Liver (tissue), 9 donors: ENCODE data around the gene FARSA. TPM values are rescaled to one million over a fixed set of nuclear protein-coding genes. Genes with fewer than 3 reads are reported as not detected.

Experiments
- DNase-seq: peaks from one replicate; pipeline ENCODE4 v3.0.0-alpha.2; 2017; ENCODE audit warnings: low spot score
- H3K27ac ChIP-seq, 2 donors: one replicate each; pipeline ENCODE4 v1.7.0; 2013; ENCODE audit warnings: inconsistent platforms in 2 of 2, low read length in 2 of 2, control low read depth in 1 of 2, low read depth in 1 of 2, mild to moderate bottlenecking in 1 of 2
- H3K27me3 ChIP-seq, 4 donors: one replicate each; pipeline versions ENCODE4 v1.6.1 to v1.7.0; 2013; ENCODE audit warnings: low read length in 3 of 4, inconsistent platforms in 1 of 4, mild to moderate bottlenecking in 1 of 4, moderate library complexity in 1 of 4; ENCODE audit not compliant: control insufficient read depth in 4 of 4, insufficient read depth in 4 of 4
- H3K36me3 ChIP-seq, 4 donors: one replicate each; pipeline versions ENCODE4 v1.6.1 to v1.7.0; 2013; ENCODE audit warnings: low read length in 3 of 4, mild to moderate bottlenecking in 3 of 4, low read depth in 1 of 4, moderate library complexity in 1 of 4; ENCODE audit not compliant: control insufficient read depth in 4 of 4, insufficient read depth in 3 of 4
- H3K4me1 ChIP-seq, 4 donors: one replicate each; pipeline versions ENCODE4 v1.6.1 to v1.7.0; 2013; ENCODE audit warnings: low read length in 3 of 4, mild to moderate bottlenecking in 3 of 4, moderate library complexity in 1 of 4; ENCODE audit not compliant: control insufficient read depth in 4 of 4, insufficient read depth in 4 of 4
- H3K4me3 ChIP-seq, 3 donors: one replicate each; pipeline versions ENCODE4 v1.6.1 to v1.7.0; 2013; ENCODE audit warnings: low read length in 3 of 3, control low read depth in 1 of 3, low read depth in 1 of 3, mild to moderate bottlenecking in 1 of 3
- H3K9ac ChIP-seq, 2 donors: one replicate each; pipeline ENCODE4 v1.7.0; 2013; ENCODE audit warnings: low read length in 2 of 2, mild to moderate bottlenecking in 2 of 2, moderate library complexity in 2 of 2, control low read depth in 1 of 2, low read depth in 1 of 2
- H3K9me3 ChIP-seq, 4 donors: one replicate each; pipeline versions ENCODE4 v1.6.1 to v1.7.0; 2013; ENCODE audit warnings: low read length in 3 of 4; ENCODE audit not compliant: control insufficient read depth in 4 of 4
- EGR1 ChIP-seq, 2 donors: IDR thresholded peaks; 2 replicates each; pipeline ENCODE4 v1.6.1; 2016 to 2018; ENCODE audit warnings: antibody characterized with exemption in 2 of 2, low read depth in 2 of 2
- FOXA1 ChIP-seq: IDR thresholded peaks from 2 replicates; pipeline ENCODE4 v1.6.1; 2016; ENCODE audit warnings: antibody characterized with exemption
- FOXA2 ChIP-seq: IDR thresholded peaks from 2 replicates; pipeline ENCODE4 v1.6.1; 2016; ENCODE audit warnings: antibody characterized with exemption
- GABPA ChIP-seq, 2 donors: IDR thresholded peaks in 1 of 2; conservative IDR thresholded peaks in 1 of 2; 2 replicates each; pipeline ENCODE4 v1.6.1; 2016; ENCODE audit warnings: antibody characterized with exemption in 2 of 2, mild to moderate bottlenecking in 1 of 2, moderate library complexity in 1 of 2
- HNF4A ChIP-seq, 2 donors: conservative IDR thresholded peaks; 2 replicates each; pipeline ENCODE4 v1.6.1; 2016; ENCODE audit warnings: antibody characterized with exemption in 2 of 2, mild to moderate bottlenecking in 2 of 2
- HNF4G ChIP-seq: IDR thresholded peaks from 2 replicates; pipeline ENCODE4 v1.6.1; 2016; ENCODE audit warnings: antibody characterized with exemption
- JUND ChIP-seq, 2 donors: IDR thresholded peaks; 2 replicates each; pipeline ENCODE4 v1.6.1; 2016; ENCODE audit warnings: antibody characterized with exemption in 2 of 2
- NR2F2 ChIP-seq: IDR thresholded peaks from 2 replicates; pipeline ENCODE4 v1.6.1; 2016; ENCODE audit warnings: antibody characterized with exemption
- RAD21 ChIP-seq, 2 donors: IDR thresholded peaks; 2 replicates each; pipeline ENCODE4 v1.6.1; 2016; ENCODE audit warnings: antibody characterized with exemption in 2 of 2, mild to moderate bottlenecking in 2 of 2
- REST ChIP-seq: IDR thresholded peaks from 2 replicates; pipeline ENCODE4 v1.6.1; 2016; ENCODE audit warnings: antibody characterized with exemption, mild to moderate bottlenecking
- SP1 ChIP-seq: IDR thresholded peaks from 2 replicates; pipeline ENCODE4 v1.6.1; 2018; ENCODE audit warnings: antibody characterized with exemption, mild to moderate bottlenecking
- WGBS: extraction: QIAGEN DNeasy Blood & Tissue Kit; methylation state at CpG from one replicate; pipeline ENCODE4 v1.1.7; 2013; 5-methylcytosine and 5-hydroxymethylcytosine counted together
- polyA plus RNA-seq, 2 donors: library from polyadenylated mRNA; stranded (reverse) in 1 of 2; unstranded in 1 of 2; fragments of 200-250 nt in 1 of 2; fragments of >200 nt in 1 of 2; fragmentation: Nextera tagmentation in 1 of 2; extraction: Ambion mirVana in 1 of 2; gene quantifications; one replicate each; pipeline versions ENCODE4 v1.2.1 to v1.2.3, GENCODE V29; 2013 to 2015
- total RNA-seq, 2 donors: library from RNA; depleted of rRNA; stranded (reverse); fragments of >200 nt; gene quantifications; one replicate each; pipeline ENCODE4 v1.2.3, GENCODE V29; 2014
- TF ChIP-seq, protein P1 (sequence below): fragments of 150-350 bp; IDR thresholded peaks from 2 replicates; pipeline ENCODE4 v1.5.1; 2017; ENCODE audit warnings: improper control_type of control experiment, low read depth, low read length; ENCODE audit not compliant: missing input control
- TF ChIP-seq, protein P2 (sequence below): IDR thresholded peaks from 2 replicates; pipeline ENCODE4 v1.6.1; 2016; ENCODE audit warnings: antibody characterized with exemption
- TF ChIP-seq, protein P3 (sequence below): IDR thresholded peaks from 2 replicates; pipeline ENCODE4 v1.6.1; 2016; ENCODE audit warnings: antibody characterized with exemption
- donor health status: healthy.
- donor health status: healthy.
- donor health status: healthy.
- donor health status: healthy.
- donor health status: healthy.

The FARSA gene
- total and polyA plus RNA-seq, 4 donors = 29.8 to 50.1 (median 34.3) TPM

GRCh38 chr19:12938779-12939601 is 5.5 kb upstream of the FARSA start:
- no peaks in the 10 kb centered on the region for H3K9me3 ChIP-seq
- peaks cover 13 to 32% (median 29%) of the 10 kb centered on the region in 4 donors for H3K36me3 ChIP-seq
- H3K4me3 ChIP-seq = peak overlapping the region; percentile 82 to 97 (median 85)
- H3K4me1 ChIP-seq = peaks cover 10 to 46% (median 33%) of the 10 kb centered on the region in 4 donors
- H3K9ac ChIP-seq = peak overlapping the region; percentile 76 to 91
- TF ChIP-seq FOXA2 (no peak), HNF4G (no peak), RAD21 (IDR thresholded peaks at IDR 0.05) (no peak), JUND (IDR thresholded peaks at IDR 0.05) (no peak), NR2F2 (no peak), EGR1 (IDR thresholded peaks at IDR 0.05; ENCODE audit: low read depth in 2 of 2) (peak; percentile 20 to 41), REST (no peak)
- TF ChIP-seq, protein P1, sequence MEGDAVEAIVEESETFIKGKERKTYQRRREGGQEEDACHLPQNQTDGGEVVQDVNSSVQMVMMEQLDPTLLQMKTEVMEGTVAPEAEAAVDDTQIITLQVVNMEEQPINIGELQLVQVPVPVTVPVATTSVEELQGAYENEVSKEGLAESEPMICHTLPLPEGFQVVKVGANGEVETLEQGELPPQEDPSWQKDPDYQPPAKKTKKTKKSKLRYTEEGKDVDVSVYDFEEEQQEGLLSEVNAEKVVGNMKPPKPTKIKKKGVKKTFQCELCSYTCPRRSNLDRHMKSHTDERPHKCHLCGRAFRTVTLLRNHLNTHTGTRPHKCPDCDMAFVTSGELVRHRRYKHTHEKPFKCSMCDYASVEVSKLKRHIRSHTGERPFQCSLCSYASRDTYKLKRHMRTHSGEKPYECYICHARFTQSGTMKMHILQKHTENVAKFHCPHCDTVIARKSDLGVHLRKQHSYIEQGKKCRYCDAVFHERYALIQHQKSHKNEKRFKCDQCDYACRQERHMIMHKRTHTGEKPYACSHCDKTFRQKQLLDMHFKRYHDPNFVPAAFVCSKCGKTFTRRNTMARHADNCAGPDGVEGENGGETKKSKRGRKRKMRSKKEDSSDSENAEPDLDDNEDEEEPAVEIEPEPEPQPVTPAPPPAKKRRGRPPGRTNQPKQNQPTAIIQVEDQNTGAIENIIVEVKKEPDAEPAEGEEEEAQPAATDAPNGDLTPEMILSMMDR = peak; percentile 6
- no peak for DNase-seq
- no peaks in the 10 kb centered on the region for H3K27me3 ChIP-seq
- under 1% methylated on average over 54 of the region's 54 CpGs for WGBS
- H3K27ac ChIP-seq = peak overlapping the region; percentile 81 to 84

DNA sequence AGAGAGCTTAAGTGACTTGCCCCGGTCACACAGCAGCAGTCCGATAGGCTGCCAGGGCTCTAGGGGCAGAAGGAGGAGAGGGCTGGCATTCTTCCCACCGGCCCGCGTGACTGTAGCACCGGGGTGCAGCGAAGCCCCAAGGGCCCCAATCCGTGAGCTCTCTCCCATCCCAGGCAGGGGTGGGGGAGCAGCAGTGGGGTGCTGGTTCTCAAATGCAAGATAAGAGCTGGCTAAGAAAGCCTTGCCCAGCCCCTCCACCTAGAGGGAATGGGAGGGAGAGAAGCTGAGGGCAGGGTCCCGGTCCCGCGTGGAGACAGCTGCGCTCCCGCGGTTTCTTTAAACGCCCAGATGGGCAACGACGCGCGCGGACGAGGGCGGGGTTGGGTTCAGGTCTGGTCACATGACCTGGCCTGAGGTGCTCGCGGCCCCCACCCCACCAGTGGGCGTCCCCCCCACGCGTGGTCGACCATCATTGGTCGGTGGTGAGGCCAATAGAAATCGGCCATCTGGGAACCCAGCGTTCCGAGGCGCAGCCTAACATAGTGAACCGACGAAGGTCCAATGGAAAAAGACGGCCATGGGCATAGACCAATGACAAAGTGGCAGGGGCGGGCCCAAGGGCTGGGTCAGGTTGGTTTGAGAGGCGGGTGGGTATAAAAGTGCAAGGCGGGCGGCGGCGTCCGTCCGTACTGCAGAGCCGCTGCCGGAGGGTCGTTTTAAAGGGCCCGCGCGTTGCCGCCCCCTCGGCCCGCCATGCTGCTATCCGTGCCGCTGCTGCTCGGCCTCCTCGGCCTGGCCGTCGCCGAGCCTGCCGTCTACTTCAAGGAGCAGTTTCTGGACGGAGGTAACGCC is 4.6 kb upstream of the FARSA start, which contains the start of gene CALR:
CALR (plus strand) TSS at position 683 of the 852 bp plus-strand sequence; CDS start at position 754, 71 bp downstream.
- Histone ChIP-seq H3K9ac (peak within 1 kb of the TSS; percentile 76 to 91), H3K36me3 (peaks cover 13 to 26% (median 21%) of the 10 kb centered on the region in 4 donors), H3K4me3 (peak within 1 kb of the TSS; percentile 82 to 97 (median 85)), H3K9me3 (no peaks in the 10 kb centered on the region), H3K4me1 (peaks cover 10 to 42% (median 31%) of the 10 kb centered on the region in 4 donors), H3K27me3 (no peaks in the 10 kb centered on the region), H3K27ac (peak within 1 kb of the TSS; percentile 81 to 84)
- peak; percentile 99 for DNase-seq
- under 1% methylated on average over 63 of the region's 63 CpGs for WGBS
- TF ChIP-seq EGR1 (IDR thresholded peaks at IDR 0.05; ENCODE audit: low read depth in 2 of 2) (peak; percentile 70 to 73), HNF4A (conservative IDR thresholded peaks at IDR 0.05) (peak; percentile 30 to 55), GABPA (IDR thresholded peaks at IDR 0.05 in 1 of 2, conservative IDR thresholded peaks at IDR 0.05 in 1 of 2) (peak in 1 of 2 donors; percentile 72), SP1 (peak; percentile 97), FOXA1 (no peak), JUND (IDR thresholded peaks at IDR 0.05) (peak in 1 of 2 donors; percentile 60), REST (peak; percentile 93)
- TF ChIP-seq, protein P1 = no peak
- TF ChIP-seq, protein P2, sequence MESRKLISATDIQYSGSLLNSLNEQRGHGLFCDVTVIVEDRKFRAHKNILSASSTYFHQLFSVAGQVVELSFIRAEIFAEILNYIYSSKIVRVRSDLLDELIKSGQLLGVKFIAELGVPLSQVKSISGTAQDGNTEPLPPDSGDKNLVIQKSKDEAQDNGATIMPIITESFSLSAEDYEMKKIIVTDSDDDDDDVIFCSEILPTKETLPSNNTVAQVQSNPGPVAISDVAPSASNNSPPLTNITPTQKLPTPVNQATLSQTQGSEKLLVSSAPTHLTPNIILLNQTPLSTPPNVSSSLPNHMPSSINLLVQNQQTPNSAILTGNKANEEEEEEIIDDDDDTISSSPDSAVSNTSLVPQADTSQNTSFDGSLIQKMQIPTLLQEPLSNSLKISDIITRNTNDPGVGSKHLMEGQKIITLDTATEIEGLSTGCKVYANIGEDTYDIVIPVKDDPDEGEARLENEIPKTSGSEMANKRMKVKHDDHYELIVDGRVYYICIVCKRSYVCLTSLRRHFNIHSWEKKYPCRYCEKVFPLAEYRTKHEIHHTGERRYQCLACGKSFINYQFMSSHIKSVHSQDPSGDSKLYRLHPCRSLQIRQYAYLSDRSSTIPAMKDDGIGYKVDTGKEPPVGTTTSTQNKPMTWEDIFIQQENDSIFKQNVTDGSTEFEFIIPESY = no peak
- TF ChIP-seq, protein P3, sequence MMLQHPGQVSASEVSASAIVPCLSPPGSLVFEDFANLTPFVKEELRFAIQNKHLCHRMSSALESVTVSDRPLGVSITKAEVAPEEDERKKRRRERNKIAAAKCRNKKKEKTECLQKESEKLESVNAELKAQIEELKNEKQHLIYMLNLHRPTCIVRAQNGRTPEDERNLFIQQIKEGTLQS = no peak
